ENCODE measurements around the gene KLHDC4.

DNA sequence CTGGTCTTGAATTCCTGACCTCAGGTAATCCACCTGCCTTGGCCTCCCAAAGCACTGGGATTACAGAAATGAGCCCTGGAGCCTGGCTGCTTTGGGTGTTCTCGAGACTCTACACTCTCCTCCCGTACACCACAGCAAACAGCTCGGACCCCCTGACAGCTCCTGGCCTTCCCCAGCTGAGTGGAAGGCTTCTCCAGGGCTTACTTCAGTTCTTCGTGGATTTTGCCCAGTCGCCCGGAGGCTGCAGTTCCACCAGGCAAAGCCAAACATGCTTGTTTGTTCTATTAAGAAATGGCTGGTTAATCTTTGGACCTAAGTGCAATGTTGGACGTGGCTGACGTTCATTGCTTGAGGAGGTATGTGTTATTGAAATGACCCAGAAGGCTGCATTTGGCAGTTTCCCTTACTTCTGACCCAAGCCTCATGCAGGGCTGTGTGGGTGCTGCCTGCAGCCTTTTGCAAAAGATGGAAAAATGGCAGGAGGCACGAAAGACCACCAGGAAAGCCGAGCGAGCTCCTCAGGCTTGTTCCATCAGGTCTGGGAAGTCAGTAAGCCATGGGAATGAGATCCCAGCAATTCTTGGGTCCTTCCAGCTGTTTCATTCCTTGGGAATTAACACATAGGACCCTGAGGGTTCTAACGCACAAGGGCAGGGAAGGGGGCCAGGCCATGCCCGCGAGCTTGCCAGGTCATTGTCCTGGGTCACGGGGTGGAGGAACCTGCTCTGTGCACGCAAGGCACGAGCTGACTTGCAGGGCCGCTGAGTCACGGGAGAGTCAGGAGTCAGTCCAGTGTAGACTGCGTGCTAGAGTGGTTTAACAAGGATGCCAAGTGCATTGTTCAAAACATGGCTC is 23.9 kb upstream of the KLHDC4 start:
- TF ChIP-seq POLR2AphosphoS5 (IDR thresholded peaks at IDR 0.05; ENCODE audit: low read depth, low read length) = no peak
- no peak for TF ChIP-seq TAF1 (IDR thresholded peaks at IDR 0.05; ENCODE audit: borderline replicate concordance, low read depth, low read length)

Measured in GM12892 (cell line).